ENCODE measurements around the gene ACTRT2. TPM values are rescaled to one million over a fixed set of nuclear protein-coding genes. Genes with fewer than 3 reads are reported as not detected.

Gene ACTRT2
- total RNA-seq, 1 donor from 2014 or later: not detected

- DNase-seq (ENCODE audit: low read depth): no peak
- no peak for FAIRE-seq
- Histone ChIP-seq H3K36me3 (ENCODE audit: control insufficient read depth, insufficient read depth, low read length) (no peaks in the 10 kb centered on the region), H3K27me3 (ENCODE audit: control insufficient read depth, insufficient read depth, low read length) (peaks cover 3% of the 10 kb centered on the region), H3K4me3 (ENCODE audit: low read depth, low read length) (no peak overlapping the region)
- TF ChIP-seq CTCF (IDR thresholded peaks at IDR 0.05; ENCODE audit: insufficient read depth, low read length, severe bottlenecking): no peak
Observed at GRCh38 chr1:3061566-3061965, 40.3 kb downstream of the ACTRT2 start.

- no peak for TF ChIP-seq CTCF (IDR thresholded peaks at IDR 0.05; ENCODE audit: insufficient read depth, low read length, severe bottlenecking)
- Histone ChIP-seq H3K36me3 (ENCODE audit: control insufficient read depth, insufficient read depth, low read length) (no peaks in the 10 kb centered on the region), H3K4me3 (ENCODE audit: low read depth, low read length) (no peak overlapping the region), H3K27me3 (ENCODE audit: control insufficient read depth, insufficient read depth, low read length) (peaks cover 6% of the 10 kb centered on the region)
- DNase-seq (ENCODE audit: low read depth): no peak
- FAIRE-seq: no peak
Observed at GRCh38 chr1:3061981-3062615, 40.8 kb downstream of the ACTRT2 start.

GRCh38 chr1:3062616-3063378, 41.5 kb downstream of the ACTRT2 start:
- FAIRE-seq: no peak
- no peak for TF ChIP-seq CTCF (IDR thresholded peaks at IDR 0.05; ENCODE audit: insufficient read depth, low read length, severe bottlenecking)
- no peak for DNase-seq (ENCODE audit: low read depth)
- H3K4me3 ChIP-seq (ENCODE audit: low read depth, low read length): no peak overlapping the region
- H3K27me3 ChIP-seq (ENCODE audit: control insufficient read depth, insufficient read depth, low read length): peaks cover 11% of the 10 kb centered on the region
- no peaks in the 10 kb centered on the region for H3K36me3 ChIP-seq (ENCODE audit: control insufficient read depth, insufficient read depth, low read length)

GRCh38 chr1:3063379-3064295, 42.4 kb downstream of the ACTRT2 start:
- no peak for TF ChIP-seq CTCF (IDR thresholded peaks at IDR 0.05; ENCODE audit: insufficient read depth, low read length, severe bottlenecking)
- DNase-seq (ENCODE audit: low read depth) (no peak), FAIRE-seq (no peak)
- no peak overlapping the region for H3K4me3 ChIP-seq (ENCODE audit: low read depth, low read length)
- peaks cover 11% of the 10 kb centered on the region for H3K27me3 ChIP-seq (ENCODE audit: control insufficient read depth, insufficient read depth, low read length)
- no peaks in the 10 kb centered on the region for H3K36me3 ChIP-seq (ENCODE audit: control insufficient read depth, insufficient read depth, low read length)

- FAIRE-seq (no peak), DNase-seq (ENCODE audit: low read depth) (no peak)
- Histone ChIP-seq H3K27me3 (ENCODE audit: control insufficient read depth, insufficient read depth, low read length) (peaks cover 11% of the 10 kb centered on the region), H3K4me3 (ENCODE audit: low read depth, low read length) (no peak overlapping the region), H3K36me3 (ENCODE audit: control insufficient read depth, insufficient read depth, low read length) (no peaks in the 10 kb centered on the region)
- no peak for TF ChIP-seq CTCF (IDR thresholded peaks at IDR 0.05; ENCODE audit: insufficient read depth, low read length, severe bottlenecking)
Observed at GRCh38 chr1:3064296-3064850, 43.1 kb downstream of the ACTRT2 start.

All from bronchial epithelial cell (primary cell).